BLaER1 (cell line): ENCODE data around the gene SELENOV.
A peak's percentile ranks its signal among the peaks of the same experiment; 100 is the strongest.

Experiments used
- H3K27ac ChIP-seq: shearing (Covaris generic); formaldehyde crosslinking; 2 replicates; pipeline ENCODE4 v1.8.1; 2022
- H3K27me3 ChIP-seq: shearing (Covaris generic); formaldehyde crosslinking; 2 replicates; pipeline ENCODE4 v1.8.1; 2022
- H3K36me3 ChIP-seq: shearing (Covaris generic); formaldehyde crosslinking; 2 replicates; pipeline ENCODE4 v1.8.1; 2022
- H3K4me1 ChIP-seq: shearing (Covaris generic); formaldehyde crosslinking; 2 replicates; pipeline ENCODE4 v1.8.1; 2022
- H3K4me2 ChIP-seq: shearing (Covaris generic); formaldehyde crosslinking; 2 replicates; pipeline ENCODE4 v1.8.1; 2022
- H3K4me3 ChIP-seq: shearing (Covaris generic); formaldehyde crosslinking; 2 replicates; pipeline ENCODE4 v1.8.1; 2022
- H3K9ac ChIP-seq: shearing (Covaris generic); formaldehyde crosslinking; 2 replicates; pipeline ENCODE4 v1.8.1; 2022
- H3K9me3 ChIP-seq: shearing (Covaris generic); formaldehyde crosslinking; 2 replicates; pipeline ENCODE4 v1.8.1; 2022
- H4K20me1 ChIP-seq: shearing (Covaris generic); formaldehyde crosslinking; 2 replicates; pipeline ENCODE4 v1.8.1; 2022
- Cebpa-rat ChIP-seq: shearing (Covaris generic); IDR thresholded peaks from 2 replicates; pipeline ENCODE4 v1.8.1; 2022

The SELENOV gene

GRCh38 chr19:39533003-39533512 is 18.1 kb downstream of the SELENOV start:
- Histone ChIP-seq H3K36me3 (peaks cover 13% of the 10 kb centered on the region), H3K4me2 (no peak overlapping the region), H3K4me3 (peak overlapping the region; percentile 100), H3K9ac (no peak overlapping the region), H3K27ac (no peak overlapping the region), H3K4me1 (peaks cover 27% of the 10 kb centered on the region), H4K20me1 (peaks cover 45% of the 10 kb centered on the region), H3K9me3 (no peaks in the 10 kb centered on the region), H3K27me3 (no peaks in the 10 kb centered on the region)
- no peak for TF ChIP-seq Cebpa-rat

GRCh38 chr19:39533791-39534190 is 18.9 kb downstream of the SELENOV start:
- H3K36me3 ChIP-seq, result peaks cover 13% of the 10 kb centered on the region
- no peaks in the 10 kb centered on the region for H3K9me3 ChIP-seq
- no peak for TF ChIP-seq Cebpa-rat
- no peaks in the 10 kb centered on the region for H3K27me3 ChIP-seq
- H4K20me1 ChIP-seq, result peaks cover 52% of the 10 kb centered on the region
- H3K4me3 ChIP-seq, result no peak overlapping the region
- no peak overlapping the region for H3K9ac ChIP-seq
- peaks cover 34% of the 10 kb centered on the region for H3K4me1 ChIP-seq
- no peak overlapping the region for H3K4me2 ChIP-seq
- no peak overlapping the region for H3K27ac ChIP-seq

GRCh38 chr19:39539165-39539517 is 24.2 kb downstream of the SELENOV start:
- Histone ChIP-seq H3K9ac (peak overlapping the region; percentile 95), H3K36me3 (peaks cover 8% of the 10 kb centered on the region; the same call in 1 of the 2 replicates), H3K4me2 (peak overlapping the region; percentile 83), H4K20me1 (peaks cover 36% of the 10 kb centered on the region), H3K4me1 (peaks cover 22% of the 10 kb centered on the region), H3K27me3 (no peaks in the 10 kb centered on the region), H3K27ac (peak overlapping the region; percentile 93), H3K9me3 (no peaks in the 10 kb centered on the region), H3K4me3 (peak overlapping the region; percentile 83)
- TF ChIP-seq Cebpa-rat, result no peak

- peak within 1 kb of the TSS; percentile 93 for H3K27ac ChIP-seq
- peak within 1 kb of the TSS; percentile 95 for H3K9ac ChIP-seq
- H3K36me3 ChIP-seq, result peaks cover 8% of the 10 kb centered on the region; the same call in 1 of the 2 replicates
- H4K20me1 ChIP-seq, result peaks cover 36% of the 10 kb centered on the region
- no peak for TF ChIP-seq Cebpa-rat
- H3K4me3 ChIP-seq, result peak within 1 kb of the TSS; percentile 83
- H3K9me3 ChIP-seq, result no peaks in the 10 kb centered on the region
- H3K27me3 ChIP-seq, result no peaks in the 10 kb centered on the region
- peaks cover 25% of the 10 kb centered on the region for H3K4me1 ChIP-seq
- H3K4me2 ChIP-seq, result peak within 1 kb of the TSS; percentile 83
These were observed 24.8 kb downstream of the SELENOV start, which contains the start of gene EID2 for GRCh38 chr19:39539518-39540332. EID2 (minus strand) TSS chr19:39540161; CDS start chr19:39540079, 82 bp downstream.

- Histone ChIP-seq H3K9ac (peak overlapping the region; percentile 95; the same call in 1 of the 2 replicates), H3K36me3 (peaks cover 8% of the 10 kb centered on the region; the same call in 1 of the 2 replicates), H3K4me2 (peak overlapping the region; percentile 27; the same call in 1 of the 2 replicates), H3K27me3 (no peaks in the 10 kb centered on the region), H3K9me3 (no peaks in the 10 kb centered on the region), H3K4me3 (peak overlapping the region; percentile 83), H4K20me1 (peaks cover 36% of the 10 kb centered on the region), H3K27ac (no peak overlapping the region), H3K4me1 (peaks cover 30% of the 10 kb centered on the region)
- TF ChIP-seq Cebpa-rat, result no peak
These were observed 25.4 kb downstream of the SELENOV start for GRCh38 chr19:39540333-39540673.

- Histone ChIP-seq H3K36me3 (peaks cover 4% of the 10 kb centered on the region; the same call in 1 of the 2 replicates), H4K20me1 (peaks cover 25% of the 10 kb centered on the region), H3K4me2 (peak overlapping the region; percentile 26; the same call in 1 of the 2 replicates), H3K4me1 (peaks cover 30% of the 10 kb centered on the region), H3K27ac (no peak overlapping the region), H3K9me3 (no peaks in the 10 kb centered on the region), H3K9ac (no peak overlapping the region), H3K4me3 (no peak overlapping the region), H3K27me3 (no peaks in the 10 kb centered on the region)
- TF ChIP-seq Cebpa-rat, result no peak
These were observed 27.3 kb downstream of the SELENOV start for GRCh38 chr19:39542206-39542605.

GRCh38 chr19:39543477-39543857 is 28.5 kb downstream of the SELENOV start:
- Histone ChIP-seq H3K4me2 (no peak overlapping the region), H3K4me3 (no peak overlapping the region), H3K27ac (no peak overlapping the region), H3K36me3 (no peaks in the 10 kb centered on the region), H3K9me3 (no peaks in the 10 kb centered on the region), H3K4me1 (peaks cover 23% of the 10 kb centered on the region), H3K27me3 (no peaks in the 10 kb centered on the region), H4K20me1 (peaks cover 13% of the 10 kb centered on the region), H3K9ac (no peak overlapping the region)
- no peak for TF ChIP-seq Cebpa-rat

- Histone ChIP-seq H3K9me3 (no peaks in the 10 kb centered on the region), H3K4me1 (peaks cover 16% of the 10 kb centered on the region; the same call in 1 of the 2 replicates), H3K27me3 (no peaks in the 10 kb centered on the region), H3K9ac (no peak overlapping the region), H3K27ac (no peak overlapping the region), H3K36me3 (no peaks in the 10 kb centered on the region), H3K4me3 (no peak overlapping the region), H4K20me1 (peaks cover 4% of the 10 kb centered on the region; the same call in 1 of the 2 replicates), H3K4me2 (peak overlapping the region; percentile 11)
- TF ChIP-seq Cebpa-rat, result no peak
These were observed 29.4 kb downstream of the SELENOV start for GRCh38 chr19:39544226-39544903.

- H3K4me1 ChIP-seq, result peaks cover 16% of the 10 kb centered on the region; the same call in 1 of the 2 replicates
- TF ChIP-seq Cebpa-rat, result no peak
- H3K36me3 ChIP-seq, result no peaks in the 10 kb centered on the region
- H3K4me2 ChIP-seq, result peak overlapping the region; percentile 11
- no peaks in the 10 kb centered on the region for H3K27me3 ChIP-seq
- H3K27ac ChIP-seq, result no peak overlapping the region
- H3K4me3 ChIP-seq, result no peak overlapping the region
- no peaks in the 10 kb centered on the region for H4K20me1 ChIP-seq
- H3K9me3 ChIP-seq, result no peaks in the 10 kb centered on the region
- no peak overlapping the region for H3K9ac ChIP-seq
These were observed 30.0 kb downstream of the SELENOV start for GRCh38 chr19:39544911-39545310.

GRCh38 chr19:39546599-39546998 is 31.7 kb downstream of the SELENOV start:
- H3K4me3 ChIP-seq, result no peak overlapping the region
- no peaks in the 10 kb centered on the region for H4K20me1 ChIP-seq
- no peak overlapping the region for H3K4me2 ChIP-seq
- no peak for TF ChIP-seq Cebpa-rat
- no peak overlapping the region for H3K27ac ChIP-seq
- H3K27me3 ChIP-seq, result no peaks in the 10 kb centered on the region
- no peaks in the 10 kb centered on the region for H3K9me3 ChIP-seq
- peaks cover 18% of the 10 kb centered on the region for H3K4me1 ChIP-seq
- H3K36me3 ChIP-seq, result no peaks in the 10 kb centered on the region
- no peak overlapping the region for H3K9ac ChIP-seq
